ENCODE results near the gene SSR2. TPM values are rescaled to one million over a fixed set of nuclear protein-coding genes. Genes with fewer than 3 reads are reported as not detected.

Gene SSR2
- total and polyA plus RNA-seq, 9 donors, result 210 to 323 (median 265) TPM

- H3K36me3 ChIP-seq (ENCODE audit: control insufficient read depth, insufficient read depth, low read length), result peaks cover 40% of the 10 kb centered on the region
- H3K9me3 ChIP-seq (replicated peaks; ENCODE audit: control insufficient read depth, low read depth, low read length), result no peaks in the 10 kb centered on the region
- DNase-seq, result no peak
- H3K4me3 ChIP-seq (ENCODE audit: low read length), result peak overlapping the region; percentile 68
- no peaks in the 10 kb centered on the region for H3K27me3 ChIP-seq (ENCODE audit: control insufficient read depth, insufficient read depth, low read length)
- peaks cover 5% of the 10 kb centered on the region for H3K4me1 ChIP-seq (ENCODE audit: control insufficient read depth, insufficient read depth, low read length)
- 48% methylated on average over 8 of the region's 8 CpGs for WGBS (ENCODE audit: insufficient coverage)
- peak overlapping the region; percentile 79 for H3K27ac ChIP-seq (ENCODE audit: low read length)
Measured at GRCh38 chr1:156019946-156020292, 832 bp downstream of the SSR2 start.

- no peak for DNase-seq
- H3K4me1 ChIP-seq (ENCODE audit: control insufficient read depth, insufficient read depth, low read length), result peaks cover 2% of the 10 kb centered on the region
- WGBS (ENCODE audit: insufficient coverage), result 95% methylated on average over 5 of the region's 7 CpGs
- H3K27ac ChIP-seq (ENCODE audit: low read length), result no peak overlapping the region
- H3K4me3 ChIP-seq (ENCODE audit: low read length), result no peak overlapping the region
- H3K27me3 ChIP-seq (ENCODE audit: control insufficient read depth, insufficient read depth, low read length), result no peaks in the 10 kb centered on the region
- H3K36me3 ChIP-seq (ENCODE audit: control insufficient read depth, insufficient read depth, low read length), result peaks cover 84% of the 10 kb centered on the region
- H3K9me3 ChIP-seq (replicated peaks; ENCODE audit: control insufficient read depth, low read depth, low read length), result no peaks in the 10 kb centered on the region
Measured at GRCh38 chr1:156014829-156015228, 5.9 kb downstream of the SSR2 start.

GRCh38 chr1:156012051-156012817 is 8.5 kb downstream of the SSR2 start:
- Histone ChIP-seq H3K4me3 (ENCODE audit: low read length) (no peak overlapping the region), H3K4me1 (ENCODE audit: control insufficient read depth, insufficient read depth, low read length) (no peaks in the 10 kb centered on the region), H3K36me3 (ENCODE audit: control insufficient read depth, insufficient read depth, low read length) (peaks cover 81% of the 10 kb centered on the region), H3K27me3 (ENCODE audit: control insufficient read depth, insufficient read depth, low read length) (no peaks in the 10 kb centered on the region), H3K27ac (ENCODE audit: low read length) (no peak overlapping the region), H3K9me3 (replicated peaks; ENCODE audit: control insufficient read depth, low read depth, low read length) (no peaks in the 10 kb centered on the region)
- no CpG with 5 or more reads among the region's 4 CpGs for WGBS (ENCODE audit: insufficient coverage)
- no peak for DNase-seq

GRCh38 chr1:156009404-156009803 is 11.3 kb downstream of the SSR2 start:
- Histone ChIP-seq H3K36me3 (ENCODE audit: control insufficient read depth, insufficient read depth, low read length) (peaks cover 63% of the 10 kb centered on the region), H3K4me3 (ENCODE audit: low read length) (no peak overlapping the region), H3K27ac (ENCODE audit: low read length) (no peak overlapping the region), H3K4me1 (ENCODE audit: control insufficient read depth, insufficient read depth, low read length) (peaks cover 5% of the 10 kb centered on the region), H3K27me3 (ENCODE audit: control insufficient read depth, insufficient read depth, low read length) (no peaks in the 10 kb centered on the region), H3K9me3 (replicated peaks; ENCODE audit: control insufficient read depth, low read depth, low read length) (no peaks in the 10 kb centered on the region)
- no peak for DNase-seq
- 69% methylated on average over 2 of the region's 3 CpGs for WGBS (ENCODE audit: insufficient coverage)

- Histone ChIP-seq H3K27me3 (ENCODE audit: control insufficient read depth, insufficient read depth, low read length) (no peaks in the 10 kb centered on the region), H3K4me1 (ENCODE audit: control insufficient read depth, insufficient read depth, low read length) (peaks cover 10% of the 10 kb centered on the region), H3K27ac (ENCODE audit: low read length) (no peak overlapping the region), H3K9me3 (replicated peaks; ENCODE audit: control insufficient read depth, low read depth, low read length) (no peaks in the 10 kb centered on the region), H3K4me3 (ENCODE audit: low read length) (no peak overlapping the region), H3K36me3 (ENCODE audit: control insufficient read depth, insufficient read depth, low read length) (peaks cover 41% of the 10 kb centered on the region)
- 41% methylated on average over 4 of the region's 7 CpGs for WGBS (ENCODE audit: insufficient coverage)
- no peak for DNase-seq
Measured at GRCh38 chr1:156006666-156007376, 13.9 kb downstream of the SSR2 start.

- peak; percentile 35 for DNase-seq
- H3K27ac ChIP-seq (ENCODE audit: low read length), result no peak overlapping the region
Measured at GRCh38 chr1:156004843-156005584, 15.7 kb downstream of the SSR2 start.

GRCh38 chr1:156003923-156004188 is 16.9 kb downstream of the SSR2 start:
- H3K27me3 ChIP-seq (ENCODE audit: control insufficient read depth, insufficient read depth, low read length), result no peaks in the 10 kb centered on the region
- no peak overlapping the region for H3K4me3 ChIP-seq (ENCODE audit: low read length)
- WGBS (ENCODE audit: insufficient coverage), result no CpG with 5 or more reads among the region's 2 CpGs

More at GRCh38 chr1:156004843-156005584, 15.7 kb downstream of the SSR2 start:
- H3K9me3 ChIP-seq (replicated peaks; ENCODE audit: control insufficient read depth, low read depth, low read length), result no peaks in the 10 kb centered on the region
- peaks cover 24% of the 10 kb centered on the region for H3K36me3 ChIP-seq (ENCODE audit: control insufficient read depth, insufficient read depth, low read length)
- WGBS (ENCODE audit: insufficient coverage), result no CpG with 5 or more reads among the region's 4 CpGs
- no peak overlapping the region for H3K4me3 ChIP-seq (ENCODE audit: low read length)
- peaks cover 10% of the 10 kb centered on the region for H3K4me1 ChIP-seq (ENCODE audit: control insufficient read depth, insufficient read depth, low read length)
- no peaks in the 10 kb centered on the region for H3K27me3 ChIP-seq (ENCODE audit: control insufficient read depth, insufficient read depth, low read length)

GRCh38 chr1:156002188-156002911 is 18.4 kb downstream of the SSR2 start:
- DNase-seq, result no peak
- H3K4me1 ChIP-seq (ENCODE audit: control insufficient read depth, insufficient read depth, low read length), result peaks cover 10% of the 10 kb centered on the region
- peaks cover 7% of the 10 kb centered on the region for H3K36me3 ChIP-seq (ENCODE audit: control insufficient read depth, insufficient read depth, low read length)
- H3K4me3 ChIP-seq (ENCODE audit: low read length), result no peak overlapping the region
- WGBS (ENCODE audit: insufficient coverage), result 43% methylated on average over 1 of the region's 3 CpGs
- no peaks in the 10 kb centered on the region for H3K9me3 ChIP-seq (replicated peaks; ENCODE audit: control insufficient read depth, low read depth, low read length)
- H3K27me3 ChIP-seq (ENCODE audit: control insufficient read depth, insufficient read depth, low read length), result no peaks in the 10 kb centered on the region
- no peak overlapping the region for H3K27ac ChIP-seq (ENCODE audit: low read length)

More at GRCh38 chr1:156003923-156004188, 16.9 kb downstream of the SSR2 start:
- Histone ChIP-seq H3K4me1 (ENCODE audit: control insufficient read depth, insufficient read depth, low read length) (peaks cover 10% of the 10 kb centered on the region), H3K27ac (ENCODE audit: low read length) (no peak overlapping the region), H3K36me3 (ENCODE audit: control insufficient read depth, insufficient read depth, low read length) (peaks cover 14% of the 10 kb centered on the region), H3K9me3 (replicated peaks; ENCODE audit: control insufficient read depth, low read depth, low read length) (no peaks in the 10 kb centered on the region)
- DNase-seq, result no peak

- Histone ChIP-seq H3K9me3 (replicated peaks; ENCODE audit: control insufficient read depth, low read depth, low read length) (no peaks in the 10 kb centered on the region), H3K36me3 (ENCODE audit: control insufficient read depth, insufficient read depth, low read length) (peaks cover under 1% of the 10 kb centered on the region), H3K27ac (ENCODE audit: low read length) (no peak overlapping the region), H3K27me3 (ENCODE audit: control insufficient read depth, insufficient read depth, low read length) (no peaks in the 10 kb centered on the region), H3K4me1 (ENCODE audit: control insufficient read depth, insufficient read depth, low read length) (peaks cover 10% of the 10 kb centered on the region), H3K4me3 (ENCODE audit: low read length) (no peak overlapping the region)
- peak; percentile 18 for DNase-seq
- WGBS (ENCODE audit: insufficient coverage), result 57% methylated on average over 1 of the region's 4 CpGs
Measured at GRCh38 chr1:156001662-156002171, 19.0 kb downstream of the SSR2 start.
